Measurements from ENCODE around the gene RPTOR.

- no peak for TF ChIP-seq POLR2A (IDR thresholded peaks at IDR 0.05)
- no peak for TF ChIP-seq CTCF (IDR thresholded peaks at IDR 0.05)
Measured at GRCh38 chr17:80737106-80738019, 192.7 kb downstream of the RPTOR start.
